Stimulated activated CD4-positive, alpha-beta T cell treated with anti-CD3 and anti-CD28 coated beads, Interleukin-12 subunit alpha, Interleukin-12 subunit beta, amount 100 ng/mL, for 24 hours (primary cell): ENCODE results near the gene INSIG1.

Experiments used
- DNase-seq, 2 experiments: peaks; one replicate each; pipeline ENCODE4 v3.0.0-alpha.2; 2020; ENCODE audit warnings: low read depth in 2 of 2

The INSIG1 gene

DNA sequence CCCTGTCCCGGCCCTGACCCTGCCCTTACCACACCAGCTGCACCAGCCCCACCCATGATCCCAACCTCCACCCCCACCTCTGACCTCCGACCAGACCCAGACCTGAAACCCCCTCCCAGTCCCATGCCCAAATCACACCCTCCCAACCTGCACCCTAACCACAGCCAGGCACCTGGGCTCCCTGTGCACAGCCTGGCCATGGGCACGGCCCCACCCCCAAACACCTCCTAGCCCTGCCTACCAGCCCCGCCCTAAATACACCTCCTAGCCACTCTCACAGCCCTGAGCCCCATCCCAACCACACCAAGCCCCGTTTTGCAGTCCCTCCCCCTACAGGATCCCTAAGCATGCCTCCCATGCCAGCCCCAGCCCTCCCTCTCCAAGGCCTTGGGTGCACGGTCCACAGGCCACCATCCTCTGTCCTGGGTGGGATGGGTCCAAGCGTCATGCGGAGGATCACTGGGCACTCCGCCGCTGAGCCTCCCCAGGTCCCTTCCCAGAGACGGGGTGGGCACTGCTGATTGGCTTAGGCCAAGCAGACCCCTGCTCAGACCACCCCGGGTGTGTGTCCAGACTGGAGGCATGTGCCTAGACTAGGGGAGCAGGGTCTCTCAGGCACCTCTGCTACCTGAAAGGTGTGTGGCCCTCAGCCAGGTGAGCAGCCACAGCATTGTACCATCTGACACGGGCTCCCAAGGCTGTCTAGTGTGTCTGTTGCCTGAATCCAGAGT, 30.1 kb downstream of the INSIG1 start:
- DNase-seq, result no peak

DNA sequence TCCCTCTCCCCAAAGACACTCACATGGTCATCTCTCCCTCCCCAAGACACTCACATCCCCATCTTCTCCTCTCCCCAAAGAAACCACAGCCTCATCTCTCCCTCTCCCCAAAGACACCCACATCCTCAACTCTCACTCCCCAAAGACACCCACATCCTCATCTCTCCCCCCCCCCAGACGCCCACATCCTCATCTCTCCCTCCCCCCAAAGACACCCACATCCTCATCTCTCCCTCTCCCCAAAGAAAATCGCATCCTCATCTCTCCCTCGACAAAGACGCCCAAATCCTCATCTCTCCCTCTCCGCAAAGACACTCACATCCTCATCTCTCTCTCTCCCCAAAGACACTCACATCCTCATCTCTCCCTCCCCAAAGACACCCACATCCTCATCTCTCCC, 31.5 kb downstream of the INSIG1 start:
- no peak for DNase-seq

DNA sequence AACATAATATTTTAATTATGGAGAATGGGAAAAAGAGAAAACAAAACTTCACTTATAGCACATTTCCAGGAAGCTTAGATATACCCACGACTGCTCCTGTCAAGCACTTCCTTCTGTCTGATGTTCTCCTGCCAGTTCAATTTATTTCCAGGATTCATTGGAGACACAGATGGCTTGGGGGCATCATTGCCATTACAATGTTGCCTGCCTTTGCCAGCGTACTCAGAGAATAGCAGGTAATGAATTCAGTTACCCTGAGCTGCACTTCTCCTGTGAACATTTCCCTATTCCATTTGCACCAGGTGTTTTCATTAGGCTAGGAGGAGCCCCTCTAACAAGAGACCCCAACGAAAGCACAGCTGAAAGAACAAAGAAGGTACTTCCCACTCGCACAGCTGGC, 33.7 kb downstream of the INSIG1 start:
- no peak for DNase-seq

DNA sequence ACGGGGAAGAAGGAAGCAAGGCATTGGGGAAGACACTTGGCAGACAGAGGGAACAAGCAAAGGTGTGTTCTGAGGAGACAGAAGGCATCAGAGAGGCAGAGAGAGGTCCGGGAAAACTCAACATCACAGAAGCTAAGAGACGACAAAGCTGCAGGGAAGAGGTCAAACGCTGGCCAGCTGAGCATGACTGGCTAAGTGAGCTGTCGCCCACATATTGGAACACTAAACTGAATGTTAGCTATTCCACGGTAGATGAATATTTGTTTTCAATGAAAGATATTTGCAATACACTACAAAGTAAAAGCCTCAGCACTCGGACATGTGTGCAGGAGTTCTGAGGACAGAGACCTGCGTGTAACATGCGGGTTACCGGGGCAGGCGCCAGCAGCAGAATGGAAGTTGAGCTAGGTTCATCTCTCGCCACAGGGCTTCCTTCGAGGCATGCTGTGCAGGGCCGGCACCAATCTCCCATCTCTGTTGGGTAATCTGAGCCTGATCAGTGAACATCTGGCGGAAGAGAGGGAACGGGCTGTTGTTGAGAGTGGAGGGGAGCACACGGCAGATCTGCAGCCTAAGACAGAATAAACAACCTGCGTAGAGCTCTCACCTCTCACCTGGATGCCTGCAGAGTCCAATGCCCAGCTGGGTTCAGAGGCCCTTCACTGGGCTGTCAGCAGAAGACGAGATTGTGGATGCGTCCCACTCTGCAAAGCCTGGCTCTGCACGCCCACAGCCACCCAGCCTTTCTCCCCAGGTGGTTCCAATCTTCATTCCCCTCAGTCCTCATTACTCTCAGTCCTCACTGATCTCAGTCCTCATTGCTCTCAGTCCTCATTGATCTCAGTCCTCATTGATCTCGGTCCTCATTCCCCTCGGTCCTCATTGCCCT, 35.9 kb downstream of the INSIG1 start:
- DNase-seq, result no peak

DNA sequence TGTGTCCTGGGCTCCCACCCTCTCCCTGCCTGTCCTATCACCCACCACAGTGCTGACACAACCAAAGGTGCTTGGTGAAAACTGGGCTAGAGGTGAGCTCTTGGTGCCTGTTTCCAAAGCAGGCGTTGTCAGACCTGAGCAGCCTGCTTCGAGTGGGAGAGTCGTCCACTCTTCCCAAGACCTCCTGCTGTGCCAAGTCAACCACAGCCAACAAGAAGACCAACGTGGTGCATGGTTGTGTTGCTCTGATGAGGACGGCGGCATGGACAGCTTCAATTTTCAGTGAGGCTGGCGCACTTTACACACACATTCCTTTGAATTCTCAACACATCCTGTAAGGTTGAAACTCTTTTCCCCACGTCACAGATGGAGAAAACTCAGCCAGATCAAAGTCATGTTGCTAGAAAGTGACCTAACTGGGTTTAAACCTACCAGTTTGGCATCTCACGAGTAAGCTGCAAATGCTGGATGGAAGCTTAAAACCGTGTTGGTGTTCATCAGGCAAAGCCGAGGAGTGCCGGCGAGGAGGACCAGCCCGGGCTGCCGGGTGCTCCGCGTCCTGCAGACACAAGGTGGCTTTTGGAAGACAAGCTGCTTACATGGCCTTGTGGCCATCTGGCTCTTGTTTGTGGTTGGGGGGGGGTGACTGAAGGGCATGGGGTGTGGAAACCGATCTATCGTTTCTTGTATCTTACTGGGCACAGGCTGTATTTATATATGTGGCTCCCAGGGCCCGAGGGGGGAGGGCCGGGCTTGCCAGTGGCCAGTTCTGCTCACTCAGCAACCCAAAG, 39.3 kb downstream of the INSIG1 start:
- no peak for DNase-seq

DNA sequence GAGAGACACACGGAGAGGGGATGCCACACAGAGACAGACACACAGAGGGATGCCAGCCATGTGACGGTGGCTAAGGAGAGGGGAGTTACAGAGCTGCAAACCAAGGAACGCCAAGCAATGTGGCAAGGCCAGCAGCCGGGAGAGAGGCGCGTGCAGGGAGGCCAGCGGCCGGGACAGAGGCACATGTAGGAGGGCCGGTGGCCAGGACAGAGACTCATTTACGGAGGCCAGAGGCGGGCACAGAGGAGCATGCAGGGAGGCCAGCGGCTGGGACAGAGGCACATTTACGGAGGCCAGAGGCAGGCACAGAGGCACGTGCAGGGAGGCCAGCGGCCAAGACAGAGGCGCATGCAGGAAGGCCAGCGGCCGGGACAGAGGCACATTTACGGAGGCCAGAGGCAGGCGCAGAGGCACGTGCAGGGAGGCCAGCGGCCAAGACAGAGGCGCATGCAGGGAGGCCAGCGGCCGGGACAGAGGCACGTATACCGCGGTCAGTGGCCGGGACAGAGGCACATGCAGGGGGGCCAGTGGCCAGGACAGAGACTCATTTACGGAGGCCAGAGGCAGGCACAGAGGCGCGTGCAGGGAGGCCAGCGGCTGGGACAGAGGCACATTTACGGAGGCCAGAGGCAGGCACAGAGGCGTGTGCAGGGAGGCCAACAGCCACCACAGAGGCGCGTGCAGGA, 40.4 kb downstream of the INSIG1 start:
- DNase-seq, result no peak

DNA sequence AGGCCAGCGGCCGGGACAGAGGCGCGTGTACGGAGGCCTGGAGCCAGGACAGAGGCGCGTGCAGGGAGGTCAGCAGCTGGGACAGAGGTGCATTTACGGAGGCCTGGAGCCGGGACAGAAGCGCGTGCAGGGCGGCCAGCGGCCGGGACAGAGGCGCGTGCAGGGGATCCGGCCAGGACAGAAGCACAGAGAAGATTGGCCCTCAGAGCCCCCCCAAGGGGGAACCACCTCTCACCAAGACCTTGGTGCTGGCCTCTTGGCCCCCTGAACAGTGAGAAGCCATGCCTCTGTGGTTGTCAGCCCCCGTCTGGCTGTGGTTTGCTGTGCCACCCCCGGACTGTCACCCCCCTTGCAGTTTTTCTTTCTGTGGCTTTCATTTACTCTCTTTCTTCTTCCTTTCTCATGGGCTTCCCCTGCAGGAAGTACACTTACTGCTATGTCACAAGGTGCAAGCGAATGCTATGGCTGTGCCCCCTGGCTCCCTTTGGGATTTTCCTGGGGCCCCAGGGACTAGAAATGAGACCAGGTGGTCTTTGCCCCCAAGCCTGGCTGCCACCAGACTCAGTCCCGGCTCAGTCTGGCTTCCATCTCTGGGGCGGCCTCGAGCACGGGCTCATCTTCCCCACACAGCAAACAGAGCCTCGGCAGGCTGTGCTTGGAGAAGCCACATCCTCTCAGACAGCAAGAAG, 41.1 kb downstream of the INSIG1 start:
- DNase-seq, result no peak

DNA sequence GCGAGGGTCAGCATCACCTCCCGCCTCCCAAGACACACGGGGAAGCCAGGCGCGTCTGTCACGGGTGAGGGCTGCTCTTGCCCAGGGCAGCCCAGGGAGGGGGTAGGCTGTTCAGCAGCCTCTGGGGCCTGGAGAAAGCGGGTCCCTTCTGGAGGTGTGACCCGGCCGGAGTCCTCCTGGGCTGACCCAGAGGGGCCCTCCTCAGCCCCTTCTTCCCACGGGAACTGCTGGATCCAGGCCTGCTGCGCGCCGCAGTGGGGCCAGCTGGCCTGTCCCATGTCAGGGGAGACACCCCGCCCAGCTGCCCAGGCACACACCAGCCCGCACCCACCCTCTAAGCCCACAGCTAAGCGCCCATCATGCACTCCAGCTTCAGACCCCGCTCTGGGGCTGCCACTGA, 41.8 kb downstream of the INSIG1 start:
- DNase-seq, result no peak

DNA sequence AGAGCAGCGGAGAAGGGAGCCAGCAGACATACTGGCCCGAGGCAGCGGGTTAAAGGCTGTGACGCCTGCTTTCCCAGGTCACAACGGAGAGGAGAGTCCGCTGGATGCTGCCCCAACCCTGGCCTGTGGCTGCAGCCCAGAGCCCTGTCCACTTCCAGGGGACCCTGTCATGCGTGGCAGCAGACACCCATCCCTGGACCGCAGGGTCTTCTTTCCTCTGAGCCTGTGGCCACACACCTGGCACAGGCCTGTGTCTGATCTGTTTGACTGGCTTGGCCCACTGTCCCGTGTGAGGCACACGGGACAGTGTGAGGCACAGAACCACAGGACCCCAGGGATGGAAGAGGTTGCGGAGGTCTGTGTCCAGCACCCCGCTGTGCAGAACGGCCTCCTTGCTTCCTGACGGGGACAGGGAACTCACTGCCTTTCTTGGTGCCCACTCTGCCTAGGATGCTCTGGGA, 42.4 kb downstream of the INSIG1 start:
- no peak for DNase-seq

DNA sequence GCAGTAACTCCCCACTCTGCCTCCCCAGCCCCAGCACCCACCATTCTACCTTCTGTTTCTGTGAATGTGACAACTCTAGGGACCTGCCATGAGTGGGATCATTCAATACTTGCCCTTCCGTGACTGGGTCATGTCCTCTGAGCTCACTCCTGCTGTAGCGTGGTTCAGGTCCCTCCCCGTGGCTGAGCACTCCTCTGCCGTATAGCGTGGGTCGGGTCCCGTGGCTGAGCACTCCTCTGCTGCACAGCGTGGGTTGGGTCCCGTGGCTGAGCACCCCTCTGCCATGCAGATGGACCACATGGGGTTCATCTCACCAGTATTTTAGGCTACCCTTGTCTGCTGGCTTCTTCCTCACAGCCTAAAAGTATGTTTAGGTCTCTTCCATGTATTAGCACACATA, 43.0 kb downstream of the INSIG1 start:
- DNase-seq, result no peak

DNA sequence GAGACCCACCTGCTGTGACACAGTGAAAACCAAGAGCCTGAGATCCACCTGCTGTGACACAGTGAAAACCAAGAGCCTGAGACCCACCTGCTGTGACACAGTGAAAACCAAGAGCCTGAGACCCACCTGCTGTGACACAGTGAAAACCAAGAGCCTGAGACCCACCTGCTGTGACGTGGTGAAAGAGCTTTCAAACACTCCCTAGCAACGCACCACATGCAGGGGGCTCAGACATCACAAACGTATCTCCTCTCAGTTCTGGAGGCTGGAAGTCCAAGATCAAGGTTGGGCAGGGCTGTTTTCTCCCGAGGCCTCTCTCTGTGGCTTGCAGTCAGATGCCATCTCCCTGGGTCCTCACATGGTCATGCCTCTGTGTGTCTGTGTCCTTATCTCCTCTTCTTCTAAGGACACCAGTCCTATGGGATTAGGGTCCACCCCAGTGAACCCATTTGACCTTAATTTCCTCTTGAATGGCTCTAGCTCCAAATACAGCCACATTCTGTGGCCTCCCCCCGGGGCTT, 43.8 kb downstream of the INSIG1 start:
- no peak for DNase-seq

DNA sequence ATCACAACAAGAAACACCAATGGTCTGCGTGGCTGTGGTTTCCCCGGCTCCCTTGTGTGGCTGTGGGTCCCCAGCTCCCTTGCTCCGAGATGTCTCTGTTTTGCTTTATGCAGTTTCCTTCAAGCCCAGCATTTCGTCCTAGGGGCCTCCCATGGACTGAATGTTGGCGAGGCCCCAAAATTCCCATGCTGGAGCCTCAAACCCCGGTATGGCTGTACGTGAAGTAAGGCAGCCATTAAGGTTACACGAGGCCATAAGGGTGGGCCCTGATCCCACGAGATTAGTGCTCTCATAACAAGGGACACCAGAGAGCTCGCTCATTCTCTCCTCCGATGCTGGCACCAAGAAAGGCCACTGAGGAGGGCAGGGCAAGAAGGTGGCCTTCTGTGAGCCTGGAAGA, 44.6 kb downstream of the INSIG1 start:
- DNase-seq, result no peak

DNA sequence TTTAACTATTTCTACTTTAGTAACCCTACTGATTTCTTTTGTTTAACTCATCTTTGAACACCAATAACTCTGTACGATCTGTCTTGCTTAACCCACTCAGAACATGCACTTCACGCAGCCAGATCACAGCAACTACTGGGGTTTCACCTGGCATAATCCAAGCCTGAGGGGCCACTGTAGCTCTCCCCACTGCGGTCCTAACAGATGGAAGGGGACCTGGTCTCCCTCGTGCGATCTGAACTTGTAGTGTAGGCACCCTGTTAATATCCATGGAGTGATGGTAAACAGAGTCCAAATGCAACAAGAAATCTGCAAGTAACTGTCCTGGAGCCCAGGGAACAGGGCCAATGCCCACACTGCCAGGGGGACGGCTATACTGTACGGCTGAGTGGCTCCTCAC, 45.5 kb downstream of the INSIG1 start:
- DNase-seq, result no peak

DNA sequence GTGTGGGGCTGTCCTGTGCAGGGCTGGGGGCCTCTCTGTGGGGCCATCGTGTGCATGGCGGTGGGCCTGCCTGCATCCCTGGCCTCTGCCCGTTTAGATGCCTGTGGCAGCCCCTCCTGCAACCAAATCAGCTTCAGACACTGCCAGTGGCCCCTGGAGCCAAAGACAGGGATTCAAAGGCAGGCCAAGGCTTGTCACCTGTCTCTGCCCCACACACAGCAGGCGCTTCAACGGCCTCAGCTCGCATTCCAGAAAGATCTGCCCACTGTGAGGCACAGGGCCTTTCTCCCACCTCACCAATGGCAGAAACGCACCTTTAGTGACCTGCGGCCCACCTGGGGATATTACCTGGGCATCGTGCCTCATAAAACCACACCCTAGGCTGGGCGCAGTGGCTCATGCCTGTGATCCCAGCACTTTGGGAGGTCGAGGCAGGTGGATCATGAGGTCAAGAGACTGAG, 46.0 kb downstream of the INSIG1 start:
- no peak for DNase-seq

DNA sequence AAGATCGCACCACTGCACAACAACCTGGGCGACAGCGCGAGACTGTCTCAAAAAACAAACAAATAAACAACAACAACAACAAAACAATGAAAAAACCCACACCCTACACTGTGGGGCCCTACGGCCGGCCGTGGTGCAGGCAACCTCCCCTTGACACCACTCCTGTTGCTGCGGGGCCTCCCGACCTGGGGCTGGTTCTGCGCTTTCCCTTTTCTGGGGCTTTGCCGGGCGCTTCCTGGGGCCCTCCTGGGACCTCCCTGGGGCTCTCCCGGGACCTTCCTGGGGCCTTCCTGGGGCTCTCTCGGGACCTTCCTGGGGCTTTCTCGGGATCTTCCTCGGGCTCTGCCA, 46.6 kb downstream of the INSIG1 start:
- DNase-seq, result peak in 1 of 2 experiments; percentile 42

DNA sequence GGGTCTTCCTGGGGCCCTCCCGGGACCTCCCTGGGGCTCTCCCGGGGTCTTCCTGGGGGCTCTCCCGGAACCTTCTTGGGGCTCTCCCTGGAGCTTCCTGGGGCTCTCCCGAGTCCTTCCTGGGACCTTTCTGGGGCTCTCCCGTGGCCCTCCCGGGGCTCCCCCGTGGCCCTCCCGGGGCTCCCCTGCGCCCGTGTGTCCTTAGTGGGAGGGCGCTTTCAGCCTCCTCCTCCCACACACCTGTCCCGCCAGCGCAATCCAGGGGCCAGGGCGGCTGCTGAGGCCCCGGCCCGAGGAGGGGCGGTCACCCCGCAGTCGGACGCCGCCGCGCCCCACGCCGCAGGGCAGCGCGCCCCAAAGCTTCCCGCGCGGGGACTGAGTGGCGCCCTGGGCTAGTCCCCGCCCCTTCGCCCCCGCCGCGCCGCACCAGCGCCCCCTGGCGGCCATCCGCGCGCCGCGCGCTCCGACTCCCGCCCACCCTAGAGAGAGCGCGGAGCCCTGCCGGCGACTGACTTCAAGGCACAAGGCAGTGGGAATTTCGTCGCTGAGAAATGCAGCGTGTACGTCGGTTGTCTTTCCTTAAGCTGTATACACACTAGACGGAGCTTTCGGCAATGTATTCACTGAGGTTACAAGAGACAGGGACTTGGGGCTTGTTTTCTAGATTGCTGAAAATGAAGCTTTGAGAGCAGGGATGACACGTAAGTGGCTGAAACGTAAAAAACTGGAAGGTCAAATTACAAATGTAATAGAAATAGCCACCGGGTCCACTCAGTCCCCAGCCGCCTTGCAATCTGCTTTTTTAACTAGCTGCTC, 47.1 kb downstream of the INSIG1 start:
- DNase-seq, result peak; percentile 68 to 73

DNA sequence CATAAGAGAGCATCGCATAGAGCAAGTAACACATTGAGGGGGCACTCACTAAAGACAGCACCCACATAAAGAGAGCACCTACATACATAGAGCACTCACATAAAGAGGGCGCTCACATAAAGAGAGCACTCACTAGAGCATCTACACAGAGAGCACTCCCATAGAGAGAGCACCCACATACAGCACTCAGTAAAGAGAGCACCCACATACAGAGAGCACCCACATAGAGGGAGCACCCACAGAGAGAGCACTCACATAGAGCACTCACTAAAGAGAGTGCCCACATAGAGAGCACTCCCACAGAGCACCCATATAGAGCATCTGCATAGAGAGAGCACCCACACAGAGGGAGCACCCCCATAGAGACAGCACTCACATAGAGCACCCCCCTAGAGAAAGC, 47.8 kb downstream of the INSIG1 start:
- no peak for DNase-seq

DNA sequence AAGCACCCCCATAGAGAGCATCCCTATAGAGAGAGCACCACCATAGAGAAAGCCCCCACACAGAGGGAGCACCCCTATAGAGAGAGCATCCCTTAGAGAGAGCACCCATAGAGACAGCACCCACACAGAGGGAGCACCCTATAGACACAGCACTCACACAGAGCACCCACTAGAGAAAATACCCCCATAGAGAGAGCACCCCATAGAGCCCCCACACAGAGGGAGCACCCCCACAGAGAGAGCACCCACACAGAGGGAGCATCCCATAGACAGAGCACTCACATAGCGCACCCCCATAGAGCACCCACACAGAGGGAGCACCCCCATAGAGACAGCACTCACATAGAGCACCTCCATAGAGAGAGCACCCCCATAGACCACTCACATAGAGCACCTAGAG, 48.6 kb downstream of the INSIG1 start:
- DNase-seq, result no peak

DNA sequence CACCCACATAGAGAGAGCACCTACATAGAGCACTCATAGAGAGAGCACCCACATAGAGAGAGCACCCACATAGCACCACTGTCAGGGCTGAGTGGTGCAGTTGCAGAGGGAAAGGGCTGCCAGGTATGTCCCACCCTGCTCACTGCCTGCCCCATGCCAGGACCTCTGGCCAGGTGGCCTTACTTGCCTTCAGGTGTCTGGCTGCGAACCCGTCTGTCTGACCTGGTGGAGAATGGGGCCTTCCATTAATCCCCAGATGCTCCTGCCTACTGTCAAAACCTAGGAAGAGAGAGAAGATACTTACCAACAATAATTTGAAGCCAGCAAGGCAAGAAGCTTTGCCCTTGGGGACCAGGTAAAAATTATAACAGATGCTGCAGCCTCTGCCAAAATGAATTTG, 51.1 kb downstream of the INSIG1 start:
- no peak for DNase-seq
